Lung (tissue), 12 donors: Measurements from ENCODE around the gene HPRT1. TPM values are rescaled to one million over a fixed set of nuclear protein-coding genes. Genes with fewer than 3 reads are reported as not detected.

ENCODE experiments used
- ATAC-seq: fragments of 200-7000 bp; cut with Tn5 transposase; one replicate; pipeline ENCODE4 v1.9.1; 2020; ENCODE audit warnings: moderate number of reproducible peaks; ENCODE audit not compliant: insufficient read depth, low FRiP score
- DNase-seq, 3 donors: peaks; one replicate each; pipeline ENCODE4 v3.0.0-alpha.2; 2013 to 2017
- H3K27ac ChIP-seq, 2 donors: one replicate each; pipeline ENCODE4 v1.5.1; 2013; ENCODE audit warnings: mild to moderate bottlenecking in 2 of 2, moderate library complexity in 2 of 2, control low read depth in 1 of 2, inconsistent platforms in 1 of 2, low read depth in 1 of 2, low read length in 1 of 2
- H3K27me3 ChIP-seq, 3 donors: one replicate each; pipeline ENCODE4 v1.5.1; 2013; ENCODE audit warnings: low read length in 2 of 3; ENCODE audit not compliant: control insufficient read depth in 3 of 3, insufficient read depth in 3 of 3
- H3K36me3 ChIP-seq, 4 donors: one replicate each; pipeline ENCODE4 v1.5.1; 2013; ENCODE audit warnings: low read length in 4 of 4, mild to moderate bottlenecking in 1 of 4, moderate library complexity in 1 of 4; ENCODE audit not compliant: control insufficient read depth in 4 of 4, insufficient read depth in 4 of 4
- H3K4me1 ChIP-seq, 5 donors: one replicate each; pipeline ENCODE4 v1.5.1; 2013; ENCODE audit warnings: low read length in 5 of 5, mild to moderate bottlenecking in 2 of 5, moderate library complexity in 1 of 5; ENCODE audit not compliant: control insufficient read depth in 5 of 5, insufficient read depth in 5 of 5
- H3K4me3 ChIP-seq: one replicate; pipeline ENCODE4 v1.5.1; 2013; ENCODE audit warnings: mild to moderate bottlenecking, control low read depth, moderate library complexity
- H3K9ac ChIP-seq, 2 donors: one replicate each; pipeline ENCODE4 v1.5.1; 2013; ENCODE audit warnings: low read length in 2 of 2, control low read depth in 1 of 2; ENCODE audit not compliant: insufficient read depth in 1 of 2
- H3K9me3 ChIP-seq, 4 donors: one replicate each; pipeline ENCODE4 v1.5.1; 2013; ENCODE audit warnings: low read length in 3 of 4, mild to moderate bottlenecking in 1 of 4, moderate library complexity in 1 of 4; ENCODE audit not compliant: control insufficient read depth in 4 of 4, insufficient read depth in 3 of 4
- CTCF ChIP-seq: IDR thresholded peaks from 2 replicates; pipeline ENCODE4 v1.5.1; 2012; ENCODE audit warnings: mild to moderate bottlenecking; ENCODE audit errors: control extremely low read depth, extremely low read depth
- WGBS, 2 donors: extraction: QIAGEN DNeasy Blood & Tissue Kit; methylation state at CpG; one replicate each; pipeline ENCODE4 v1.1.7; 2013; 5-methylcytosine and 5-hydroxymethylcytosine counted together
- polyA plus RNA-seq, 2 donors: library from polyadenylated mRNA; stranded (reverse); fragments of 200-250 nt; gene quantifications; one replicate each; pipeline ENCODE4 v1.2.1, GENCODE V29; 2013
- total RNA-seq, 2 donors: library from RNA; depleted of rRNA in 1 of 2; stranded (reverse); fragments of >200 nt in 1 of 2; gene quantifications; one replicate each; pipeline ENCODE4 v1.2.1, GENCODE V29; 2014 to 2021
- donor health status: control.
- donor health status: control.
- donor health status: Bipolar disorder and iron deficiency.
- donor health status: healthy.
- donor health status: DM: yes; HTN: yes; CAD: no.

HPRT1 gene
- total and polyA plus RNA-seq, 4 donors: 12.3 to 40.5 (median 27.8) TPM

- Histone ChIP-seq H3K9me3 (no peaks in the 10 kb centered on the region), H3K9ac (no peak overlapping the region), H3K27ac (no peak overlapping the region), H3K4me3 (no peak overlapping the region), H3K4me1 (no peaks in the 10 kb centered on the region), H3K36me3 (no peaks in the 10 kb centered on the region), H3K27me3 (peaks cover 0 to 6% (median 3%) of the 10 kb centered on the region in 3 donors)
- ATAC-seq: no peak
- TF ChIP-seq CTCF: no peak
- WGBS, 2 donors: 25 to 46% methylated on average over 2 of the region's 2 CpGs
- DNase-seq: no peak
These were observed 9.5 kb downstream of the HPRT1 start for GRCh38 chrX:134469486-134469885.

- no peak overlapping the region for H3K9ac ChIP-seq
- no peak for ATAC-seq
- H3K4me3 ChIP-seq: no peak overlapping the region
- DNase-seq: no peak
- no peaks in the 10 kb centered on the region for H3K4me1 ChIP-seq
- H3K27ac ChIP-seq: no peak overlapping the region
- H3K9me3 ChIP-seq: no peaks in the 10 kb centered on the region
- peaks cover 0 to 6% (median 3%) of the 10 kb centered on the region in 3 donors for H3K27me3 ChIP-seq
- TF ChIP-seq CTCF: no peak
- 89 to 93% methylated on average over 1 of the region's 1 CpG for WGBS, 2 donors
- H3K36me3 ChIP-seq: no peaks in the 10 kb centered on the region
These were observed 10.0 kb downstream of the HPRT1 start for GRCh38 chrX:134470013-134470412.

DNA sequence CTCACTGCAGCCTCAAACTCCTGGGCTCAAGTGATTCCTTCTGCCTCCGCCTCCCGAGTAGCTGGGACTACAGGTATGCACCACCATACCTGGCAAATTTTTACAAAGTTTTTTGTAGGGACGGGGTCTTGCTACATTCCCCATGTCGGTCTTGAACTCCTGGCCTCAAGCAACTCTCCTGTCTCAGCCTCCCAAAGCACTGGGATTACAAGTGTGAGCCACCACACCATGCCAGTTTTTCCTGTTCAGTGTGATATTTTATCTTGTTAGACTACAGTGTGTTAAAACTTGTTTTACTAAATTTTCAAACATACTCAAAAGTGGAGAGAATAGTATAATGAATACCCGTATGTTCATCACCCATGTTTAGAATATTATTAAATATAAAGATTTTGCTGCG is 12.1 kb downstream of the HPRT1 start:
- H3K4me3 ChIP-seq: no peak overlapping the region
- no peak for DNase-seq
- ATAC-seq: no peak
- WGBS, 2 donors: 87 to 96% methylated on average over 6 of the region's 6 CpGs
- peaks cover 0 to 5% (median 3%) of the 10 kb centered on the region in 3 donors for H3K27me3 ChIP-seq
- H3K9ac ChIP-seq: no peak overlapping the region
- no peaks in the 10 kb centered on the region for H3K9me3 ChIP-seq
- no peak overlapping the region for H3K27ac ChIP-seq
- no peaks in the 10 kb centered on the region for H3K4me1 ChIP-seq
- no peak for TF ChIP-seq CTCF
- peaks cover 0 to 4% (median 0%) of the 10 kb centered on the region in 4 donors for H3K36me3 ChIP-seq

- Histone ChIP-seq H3K27me3 (peaks cover 0 to 3% (median 0%) of the 10 kb centered on the region in 3 donors), H3K36me3 (peaks cover 0 to 4% (median under 1%) of the 10 kb centered on the region in 4 donors), H3K4me1 (no peaks in the 10 kb centered on the region), H3K4me3 (no peak overlapping the region), H3K27ac (no peak overlapping the region), H3K9ac (no peak overlapping the region), H3K9me3 (no peaks in the 10 kb centered on the region)
- no peak for TF ChIP-seq CTCF
- no peak for DNase-seq
- no peak for ATAC-seq
- WGBS, 2 donors: 77 to 96% methylated on average over 1 of the region's 1 CpG
These were observed 16.3 kb downstream of the HPRT1 start for GRCh38 chrX:134476284-134476683.
